Skeletal muscle tissue (tissue), 4 donors: ENCODE measurements around the gene CTU2. TPM values are rescaled to one million over a fixed set of nuclear protein-coding genes. Genes with fewer than 3 reads are reported as not detected.
A peak's percentile ranks its signal among the peaks of the same experiment; 100 is the strongest.

ENCODE experiments used
- H3K27ac ChIP-seq: one replicate; pipeline ENCODE4 v1.7.0; 2013; ENCODE audit warnings: mild to moderate bottlenecking, low read depth, low read length, inconsistent platforms
- H3K27me3 ChIP-seq, 3 donors: one replicate each; pipeline ENCODE4 v1.7.0; 2013; ENCODE audit warnings: low read length in 3 of 3; ENCODE audit not compliant: control insufficient read depth in 3 of 3, insufficient read depth in 3 of 3
- H3K36me3 ChIP-seq, 3 donors: one replicate each; pipeline ENCODE4 v1.7.0; 2013; ENCODE audit warnings: low read length in 3 of 3; ENCODE audit not compliant: control insufficient read depth in 3 of 3, insufficient read depth in 3 of 3
- H3K4me1 ChIP-seq, 3 donors: one replicate each; pipeline ENCODE4 v1.7.0; 2013; ENCODE audit warnings: low read length in 3 of 3, mild to moderate bottlenecking in 3 of 3; ENCODE audit not compliant: control insufficient read depth in 3 of 3, insufficient read depth in 3 of 3
- H3K4me3 ChIP-seq, 3 donors: one replicate each; pipeline ENCODE4 v1.7.0; 2013; ENCODE audit warnings: low read length in 3 of 3
- H3K9ac ChIP-seq, 3 donors: one replicate each; pipeline ENCODE4 v1.7.0; 2013; ENCODE audit warnings: low read length in 3 of 3, mild to moderate bottlenecking in 3 of 3, moderate library complexity in 2 of 3, low read depth in 1 of 3
- H3K9me3 ChIP-seq, 3 donors: one replicate each; pipeline ENCODE4 v1.7.0; 2013; ENCODE audit warnings: low read length in 3 of 3; ENCODE audit not compliant: control insufficient read depth in 3 of 3
- total RNA-seq: library from RNA; depleted of rRNA; stranded (reverse); fragments of >200 nt; gene quantifications from one replicate; pipeline ENCODE4 v1.2.3, GENCODE V29; 2014
- donor health status: Osteomylitis.

The CTU2 gene
- total RNA-seq, 1 donor from 2014 or later = 10.4 TPM

DNA sequence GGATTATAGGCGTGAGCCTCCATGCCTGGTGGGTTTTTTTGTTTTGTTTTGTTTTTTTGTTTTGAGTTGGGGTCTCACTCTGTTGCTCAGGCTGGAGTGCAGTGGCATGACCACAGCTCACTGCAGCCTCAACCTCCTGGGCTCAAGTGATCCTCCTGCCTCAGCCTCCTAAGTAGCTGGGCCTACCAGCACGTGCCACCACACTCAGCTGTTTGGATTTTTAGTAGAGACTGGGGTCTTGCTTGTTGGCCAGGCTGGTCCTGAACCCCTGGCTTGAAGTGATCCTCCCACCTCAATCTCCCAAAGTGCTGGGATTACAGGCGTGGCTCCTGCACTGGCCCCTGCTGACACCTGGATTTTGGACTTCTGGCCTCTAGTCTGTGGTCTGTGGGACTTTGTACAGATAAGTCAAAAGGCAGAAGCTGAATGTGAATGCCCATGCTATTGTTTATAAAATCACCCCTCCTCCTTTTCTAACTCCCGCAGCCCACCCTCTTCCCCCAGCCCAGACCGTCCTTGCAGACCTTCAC lies 25.7 kb upstream of the CTU2 start:
- Histone ChIP-seq H3K27ac (no peak overlapping the region), H3K4me1 (peaks cover 43 to 73% (median 48%) of the 10 kb centered on the region in 3 donors), H3K4me3 (no peak overlapping the region), H3K9ac (no peak overlapping the region), H3K27me3 (peaks cover 0 to 33% (median 11%) of the 10 kb centered on the region in 3 donors), H3K9me3 (no peaks in the 10 kb centered on the region), H3K36me3 (peaks cover 0 to 11% (median 7%) of the 10 kb centered on the region in 3 donors)

DNA sequence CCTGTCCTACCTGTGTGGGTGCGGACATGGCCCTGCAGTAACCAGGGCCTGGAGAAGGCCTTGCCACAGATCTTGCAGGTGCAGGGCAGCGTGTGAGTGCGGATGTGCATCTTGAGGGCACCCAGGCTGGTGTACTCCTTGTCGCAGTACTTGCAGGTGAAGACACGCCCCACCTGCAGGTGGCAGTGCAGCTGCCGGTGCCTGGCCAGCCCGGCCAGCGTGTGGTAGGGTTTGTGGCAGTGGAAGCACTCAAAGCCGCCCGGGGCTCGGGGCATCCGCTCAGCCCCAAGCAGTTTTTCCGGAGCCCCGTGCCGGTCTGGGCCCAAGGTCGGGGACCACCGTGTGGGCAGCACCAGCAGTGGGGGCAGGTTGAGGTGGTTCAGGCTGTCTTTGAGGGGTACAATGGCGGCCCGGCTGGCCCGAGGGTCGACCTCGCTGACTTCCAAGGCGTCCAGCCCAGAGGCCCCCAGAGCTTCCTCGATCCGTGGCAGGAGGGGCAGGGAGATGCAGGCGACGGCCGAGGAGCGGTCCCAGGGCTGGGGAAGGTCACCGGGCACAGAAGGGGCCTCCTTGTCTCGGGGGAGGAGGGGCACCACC lies 25.1 kb upstream of the CTU2 start:
- Histone ChIP-seq H3K9me3 (no peaks in the 10 kb centered on the region), H3K27ac (no peak overlapping the region), H3K4me3 (no peak overlapping the region), H3K27me3 (peaks cover 0 to 33% (median 11%) of the 10 kb centered on the region in 3 donors), H3K9ac (no peak overlapping the region), H3K4me1 (peaks cover 38 to 67% (median 42%) of the 10 kb centered on the region in 3 donors), H3K36me3 (peaks cover 0 to 11% (median 7%) of the 10 kb centered on the region in 3 donors)

- Histone ChIP-seq H3K27ac (peak overlapping the region; percentile 31), H3K27me3 (peaks cover 0 to 32% (median 11%) of the 10 kb centered on the region in 3 donors), H3K9ac (no peak overlapping the region), H3K36me3 (peaks cover 0 to 11% (median 5%) of the 10 kb centered on the region in 3 donors), H3K4me3 (peak overlapping the region in 1 of 3 donors; percentile 6), H3K9me3 (no peaks in the 10 kb centered on the region), H3K4me1 (peaks cover 35 to 65% (median 40%) of the 10 kb centered on the region in 3 donors)
Measured at GRCh38 chr16:88681709-88682451, 24.4 kb upstream of the CTU2 start.

DNA sequence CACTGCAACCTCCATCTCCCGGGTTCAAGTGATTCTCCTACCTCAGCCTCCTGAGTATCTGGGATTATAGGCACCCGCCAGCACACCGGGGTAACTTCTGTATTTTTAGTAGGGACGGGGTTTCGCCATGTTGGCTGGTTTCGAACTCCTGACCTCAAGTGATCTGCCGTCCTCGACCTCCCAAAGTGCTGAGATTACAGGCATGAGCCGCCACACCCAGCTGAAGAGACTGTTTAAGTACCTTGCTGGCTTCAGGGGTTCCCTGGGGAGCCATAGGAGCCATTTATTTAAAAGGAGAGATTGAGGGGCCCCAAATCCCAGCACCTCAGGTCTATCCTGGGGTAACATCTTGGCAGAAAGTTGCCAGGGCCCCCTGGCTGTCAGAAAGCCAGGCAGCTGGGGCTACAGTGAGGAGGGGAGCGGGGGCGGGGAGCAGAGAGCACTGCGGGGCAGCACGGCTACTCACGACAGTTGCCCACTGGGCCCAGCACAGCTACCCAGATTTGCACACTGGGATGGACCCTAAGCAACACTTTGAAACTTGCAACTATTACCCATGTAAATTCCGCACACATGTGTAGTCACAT lies 21.6 kb upstream of the CTU2 start:
- Histone ChIP-seq H3K4me1 (peaks cover 29 to 63% (median 37%) of the 10 kb centered on the region in 3 donors), H3K27ac (no peak overlapping the region), H3K4me3 (peak overlapping the region; percentile 61 to 85 (median 75)), H3K9me3 (no peaks in the 10 kb centered on the region), H3K36me3 (peaks cover 0 to 10% (median 4%) of the 10 kb centered on the region in 3 donors), H3K27me3 (peaks cover 0 to 22% (median 17%) of the 10 kb centered on the region in 3 donors), H3K9ac (peak overlapping the region; percentile 76 to 85 (median 79))

- H3K4me1 ChIP-seq = peaks cover 29 to 63% (median 37%) of the 10 kb centered on the region in 3 donors
- H3K4me3 ChIP-seq = peak overlapping the region; percentile 61 to 85 (median 75)
- peaks cover 0 to 7% (median 4%) of the 10 kb centered on the region in 3 donors for H3K36me3 ChIP-seq
- peaks cover 0 to 23% (median 17%) of the 10 kb centered on the region in 3 donors for H3K27me3 ChIP-seq
- no peaks in the 10 kb centered on the region for H3K9me3 ChIP-seq
- H3K9ac ChIP-seq = peak overlapping the region; percentile 76 to 85 (median 79)
- H3K27ac ChIP-seq = peak overlapping the region; percentile 65
Measured at GRCh38 chr16:88685156-88686061, 20.9 kb upstream of the CTU2 start.

GRCh38 chr16:88686062-88686438 lies 20.3 kb upstream of the CTU2 start:
- Histone ChIP-seq H3K27me3 (peaks cover 0 to 26% (median 17%) of the 10 kb centered on the region in 3 donors), H3K9ac (peak overlapping the region; percentile 76 to 85 (median 79)), H3K4me1 (peaks cover 25 to 57% (median 35%) of the 10 kb centered on the region in 3 donors), H3K4me3 (peak overlapping the region; percentile 61 to 85 (median 75)), H3K36me3 (peaks cover 0 to 2% (median under 1%) of the 10 kb centered on the region in 3 donors), H3K9me3 (no peaks in the 10 kb centered on the region), H3K27ac (peak overlapping the region; percentile 65)

- peak within 1 kb of the TSS; percentile 88 for H3K27ac ChIP-seq
- peaks cover 20 to 51% (median 35%) of the 10 kb centered on the region in 3 donors for H3K4me1 ChIP-seq
Measured at GRCh38 chr16:88686439-88687253, 19.7 kb upstream of the CTU2 start, which contains the start of gene SNAI3. Gene SNAI3, minus strand, starts transcription at chr16:88686507. Its CDS starts 101 bp downstream, at chr16:88686406.

GRCh38 chr16:88687254-88687576 lies 19.1 kb upstream of the CTU2 start:
- Histone ChIP-seq H3K27ac (peak overlapping the region; percentile 88), H3K4me3 (peak overlapping the region in 1 of 3 donors; percentile 85), H3K27me3 (peaks cover 0 to 26% (median 16%) of the 10 kb centered on the region in 3 donors)

More at GRCh38 chr16:88686439-88687253, 19.7 kb upstream of the CTU2 start, which contains the start of gene SNAI3:
- Histone ChIP-seq H3K36me3 (no peaks in the 10 kb centered on the region), H3K9ac (peak within 1 kb of the TSS; percentile 76 to 85 (median 79)), H3K27me3 (peaks cover 0 to 26% (median 16%) of the 10 kb centered on the region in 3 donors), H3K4me3 (peak within 1 kb of the TSS; percentile 61 to 85 (median 75)), H3K9me3 (no peaks in the 10 kb centered on the region)

More at GRCh38 chr16:88687254-88687576, 19.1 kb upstream of the CTU2 start:
- Histone ChIP-seq H3K9ac (peak overlapping the region; percentile 51 to 74 (median 59)), H3K36me3 (no peaks in the 10 kb centered on the region), H3K4me1 (peaks cover 20 to 45% (median 33%) of the 10 kb centered on the region in 3 donors), H3K9me3 (no peaks in the 10 kb centered on the region)
